NCI-H187 (cell line): ENCODE data around the gene ZNF573.

Experiments
- DNase-seq, 2 experiments: peaks; one replicate each; lab custom pipeline; 2025; lab: John Stamatoyannopoulos, UW

ZNF573 gene

GRCh38 chr19:37695144-37695899 is 84.1 kb downstream of the ZNF573 start:
- no peak for DNase-seq

GRCh38 chr19:37692956-37693620 is 86.3 kb downstream of the ZNF573 start:
- DNase-seq = no peak

GRCh38 chr19:37691881-37692504 is 87.4 kb downstream of the ZNF573 start:
- peak; percentile 26 to 37 for DNase-seq
